ENCODE measurements around the gene POR.

GRCh38 chr7:75980430-75981202, 65.7 kb downstream of the POR start:
- TF ChIP-seq, protein P1, sequence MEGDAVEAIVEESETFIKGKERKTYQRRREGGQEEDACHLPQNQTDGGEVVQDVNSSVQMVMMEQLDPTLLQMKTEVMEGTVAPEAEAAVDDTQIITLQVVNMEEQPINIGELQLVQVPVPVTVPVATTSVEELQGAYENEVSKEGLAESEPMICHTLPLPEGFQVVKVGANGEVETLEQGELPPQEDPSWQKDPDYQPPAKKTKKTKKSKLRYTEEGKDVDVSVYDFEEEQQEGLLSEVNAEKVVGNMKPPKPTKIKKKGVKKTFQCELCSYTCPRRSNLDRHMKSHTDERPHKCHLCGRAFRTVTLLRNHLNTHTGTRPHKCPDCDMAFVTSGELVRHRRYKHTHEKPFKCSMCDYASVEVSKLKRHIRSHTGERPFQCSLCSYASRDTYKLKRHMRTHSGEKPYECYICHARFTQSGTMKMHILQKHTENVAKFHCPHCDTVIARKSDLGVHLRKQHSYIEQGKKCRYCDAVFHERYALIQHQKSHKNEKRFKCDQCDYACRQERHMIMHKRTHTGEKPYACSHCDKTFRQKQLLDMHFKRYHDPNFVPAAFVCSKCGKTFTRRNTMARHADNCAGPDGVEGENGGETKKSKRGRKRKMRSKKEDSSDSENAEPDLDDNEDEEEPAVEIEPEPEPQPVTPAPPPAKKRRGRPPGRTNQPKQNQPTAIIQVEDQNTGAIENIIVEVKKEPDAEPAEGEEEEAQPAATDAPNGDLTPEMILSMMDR (IDR thresholded peaks at IDR 0.05; ENCODE audit: low read depth, low read length) = no peak
- TF ChIP-seq POLR2A (IDR thresholded peaks at IDR 0.05; ENCODE audit: extremely low read depth, insufficient read length) (no peak), MYC (IDR thresholded peaks at IDR 0.05; ENCODE audit: low read depth, low read length) (no peak)
- TF ChIP-seq, protein P2, sequence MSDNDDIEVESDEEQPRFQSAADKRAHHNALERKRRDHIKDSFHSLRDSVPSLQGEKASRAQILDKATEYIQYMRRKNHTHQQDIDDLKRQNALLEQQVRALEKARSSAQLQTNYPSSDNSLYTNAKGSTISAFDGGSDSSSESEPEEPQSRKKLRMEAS (IDR thresholded peaks at IDR 0.05; ENCODE audit: low read depth, low read length) = no peak
